ENCODE results near the gene OLFM2.
A peak's percentile ranks its signal among the peaks of the same experiment; 100 is the strongest.
"Not testable (repeated sequence)": the region's sequence is repeated elsewhere in the genome, so short reads cannot be mapped to it uniquely, and the experiment has no call there.

Gene OLFM2

DNA sequence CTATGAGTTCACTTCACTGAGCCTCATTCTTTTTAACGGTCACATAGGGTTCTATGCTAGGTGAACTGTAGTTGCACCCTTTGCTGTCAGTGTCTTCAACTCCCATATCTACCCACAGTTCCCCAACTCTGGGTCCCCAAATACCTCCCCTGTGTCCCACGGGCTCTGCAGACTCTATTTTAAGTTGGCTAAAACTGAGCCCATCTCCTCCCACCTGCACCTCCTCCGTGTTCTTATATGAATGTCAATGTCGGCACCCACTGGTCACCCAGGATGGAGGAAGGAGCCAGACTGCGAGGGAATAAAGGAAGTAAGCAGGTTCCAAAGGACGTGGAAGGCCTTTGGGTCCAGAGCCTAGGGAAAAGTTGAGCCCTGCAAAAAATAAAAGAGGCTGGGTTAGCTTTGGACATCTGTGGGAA is 102.0 kb downstream of the OLFM2 start:
- DNase-seq (ENCODE audit: low read depth in 2 of 2) = no peak

DNA sequence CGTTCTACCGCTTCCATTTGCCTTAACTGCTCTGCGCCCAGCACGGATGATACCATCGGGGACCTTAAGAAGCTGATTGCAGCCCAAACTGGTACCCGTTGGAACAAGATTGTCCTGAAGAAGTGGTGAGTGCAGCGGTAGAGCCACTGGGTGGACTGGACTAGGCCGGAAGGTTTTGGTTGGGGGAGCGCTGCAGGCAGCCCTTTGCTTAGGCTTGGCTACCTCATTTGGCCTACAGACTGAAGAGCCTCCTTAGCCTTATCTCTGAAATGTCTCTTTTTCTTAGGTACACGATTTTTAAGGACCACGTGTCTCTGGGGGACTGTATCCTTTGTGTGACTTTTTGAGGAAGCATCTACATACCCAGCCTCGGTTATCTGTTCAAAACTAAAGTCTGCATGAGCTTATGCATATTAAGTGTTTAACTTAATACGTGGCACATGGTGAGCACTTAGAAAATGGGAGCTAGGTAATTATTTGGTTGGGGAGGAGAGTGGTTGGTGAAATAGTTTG is 107.7 kb downstream of the OLFM2 start:
- DNase-seq (ENCODE audit: low read depth in 2 of 2) = no peak

GRCh38 chr19:9827289-9828238 is 108.8 kb downstream of the OLFM2 start, which contains the start of gene UBL5:
UBL5 (plus strand) TSS chr19:9827918; CDS start chr19:9828338, 420 bp downstream.
- peak; percentile 72 to 83 for DNase-seq (ENCODE audit: low read depth in 2 of 2)

DNA sequence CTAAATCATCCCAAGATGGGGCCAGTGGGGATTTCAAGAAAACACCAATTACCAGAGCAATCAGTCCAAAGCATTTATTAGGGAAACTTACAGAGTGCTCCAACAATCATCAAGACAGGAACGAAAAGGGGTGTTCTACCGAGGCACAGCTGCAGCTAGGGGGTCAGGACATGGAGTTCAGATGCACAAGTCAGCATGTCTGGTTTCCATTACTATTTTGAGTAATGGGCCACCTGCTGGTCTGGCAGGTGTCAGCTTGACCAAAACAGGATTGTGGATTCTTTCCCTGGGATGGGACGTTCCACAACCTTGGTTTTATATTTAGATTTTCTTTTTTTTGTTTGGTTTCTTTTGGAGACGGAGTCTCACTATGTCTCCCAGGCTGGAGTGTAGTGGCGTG is 112.5 kb downstream of the OLFM2 start:
- DNase-seq (ENCODE audit: low read depth in 2 of 2) = no peak

GRCh38 chr19:9820034-9820433 is 116.3 kb downstream of the OLFM2 start:
- DNase-seq (ENCODE audit: low read depth in 2 of 2) = not testable (repeated sequence)

DNA sequence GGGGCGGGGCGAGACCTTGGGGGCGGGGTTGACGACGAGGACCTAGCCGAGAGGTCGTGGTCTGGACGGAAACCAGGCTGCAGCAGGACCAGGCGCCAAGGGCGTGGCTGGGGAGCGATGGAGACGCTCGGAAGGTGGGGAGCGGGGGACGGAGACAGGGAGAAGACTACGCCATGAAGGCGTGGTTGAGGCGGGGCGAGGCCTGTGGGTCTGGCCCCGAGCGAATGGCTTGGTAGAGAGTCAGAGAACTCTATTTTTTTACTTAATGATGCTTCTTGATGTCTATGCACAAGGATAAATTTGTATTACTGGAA is 116.8 kb downstream of the OLFM2 start:
- DNase-seq (ENCODE audit: low read depth in 2 of 2) = no peak

DNA sequence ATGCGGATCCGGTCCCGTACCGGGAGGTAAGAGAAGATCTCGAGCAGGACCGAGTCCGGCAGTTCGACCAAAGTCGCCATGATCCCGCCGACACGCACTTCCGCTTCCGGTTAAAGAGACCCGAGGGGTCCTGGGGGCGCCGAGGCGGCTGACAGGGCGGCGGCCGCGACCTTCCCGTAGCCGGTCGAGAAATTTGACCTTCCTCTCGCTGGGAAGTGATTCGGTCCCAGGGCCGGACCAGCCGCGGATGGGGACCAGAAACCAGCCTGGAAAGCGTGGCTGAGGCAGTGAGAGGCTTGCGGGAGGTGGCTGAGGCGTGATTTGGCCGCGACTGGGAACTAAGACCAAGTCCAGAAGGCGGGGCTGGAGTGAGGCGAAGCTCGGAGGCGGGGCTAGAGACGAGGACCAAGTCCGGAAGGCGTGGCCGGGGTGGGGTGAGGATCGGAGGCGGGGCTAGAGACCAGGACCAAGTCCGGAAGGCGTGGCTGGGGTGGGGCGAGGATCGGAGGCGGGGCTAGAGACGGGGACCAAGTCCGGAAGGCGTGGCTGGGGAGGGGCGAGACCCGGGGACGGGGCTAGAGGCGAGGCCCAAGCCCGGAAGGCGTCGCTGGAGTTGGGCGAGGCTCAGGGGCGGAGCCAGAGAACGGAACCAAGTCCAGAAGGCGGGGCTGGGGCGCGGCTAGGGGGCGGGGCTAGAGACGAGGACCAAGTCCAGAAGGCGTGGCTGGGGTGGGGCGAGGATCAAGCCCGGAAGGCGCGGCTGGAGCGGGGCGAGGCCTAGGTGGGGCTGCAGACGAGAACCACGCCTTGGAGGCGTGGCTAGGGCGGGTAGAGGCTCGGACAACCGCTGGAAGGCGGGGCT is 117.3 kb downstream of the OLFM2 start, which contains the start of gene FBXL12:
Gene FBXL12 (minus strand): TSS at position 346 of the 862 bp plus-strand sequence. CDS start 266 bp downstream, at position 80.
- peak; percentile 100 for DNase-seq (ENCODE audit: low read depth in 2 of 2)

DNA sequence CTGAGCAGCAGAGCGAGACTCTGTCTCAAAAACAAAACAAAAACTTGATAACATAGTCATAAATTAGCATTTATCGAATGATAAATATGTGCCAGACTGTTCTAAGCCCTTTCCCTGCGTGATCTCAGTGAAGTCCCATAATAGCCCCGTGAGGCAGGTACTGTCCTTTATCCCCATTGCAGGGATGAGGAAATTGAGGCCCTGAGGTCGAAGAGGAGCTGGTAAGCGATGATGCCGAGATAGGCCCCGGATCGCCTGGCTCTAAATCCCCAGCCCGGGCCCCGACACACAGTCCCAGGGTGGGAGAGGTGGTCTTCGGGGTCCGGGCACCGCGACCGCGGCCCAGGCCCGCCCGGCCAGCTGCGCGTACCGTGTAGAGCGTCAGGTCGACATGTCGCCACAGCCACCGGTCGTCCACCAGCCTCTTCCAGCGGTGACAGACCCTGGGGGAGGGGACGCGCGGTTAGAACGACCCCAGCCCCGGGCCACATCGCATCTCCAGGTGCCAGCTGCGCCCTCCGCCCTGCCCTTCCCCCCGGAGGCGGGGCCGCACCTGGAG is 118.1 kb downstream of the OLFM2 start:
- no peak for DNase-seq (ENCODE audit: low read depth in 2 of 2)

GRCh38 chr19:9811139-9811538 is 125.2 kb downstream of the OLFM2 start:
- no peak for DNase-seq (ENCODE audit: low read depth in 2 of 2)

GRCh38 chr19:9808855-9809824 is 127.2 kb downstream of the OLFM2 start:
- no peak for DNase-seq (ENCODE audit: low read depth in 2 of 2)

DNA sequence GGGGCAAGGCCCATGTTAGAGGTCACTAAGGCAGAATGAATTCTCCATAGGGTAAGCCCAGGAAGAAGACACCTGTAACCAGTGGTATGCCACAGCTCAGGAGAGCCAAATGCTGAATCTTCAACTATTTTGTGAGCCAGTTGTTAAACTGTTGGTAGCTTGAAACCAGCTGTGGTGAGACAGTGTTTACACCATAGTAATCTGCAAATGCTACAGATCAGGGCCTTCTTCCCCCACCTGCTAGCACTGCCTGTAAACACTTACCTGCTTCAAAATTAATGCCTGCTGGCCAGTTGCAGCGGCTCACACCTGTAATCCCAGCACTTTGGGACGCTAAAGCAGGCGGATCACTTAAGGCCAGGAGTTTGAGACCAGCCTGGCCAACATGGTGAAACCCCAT is 129.5 kb downstream of the OLFM2 start:
- DNase-seq (ENCODE audit: low read depth in 2 of 2) = no peak
